K562 (cell line): ENCODE measurements around the gene ALG12. TPM values are rescaled to one million over a fixed set of nuclear protein-coding genes. Genes with fewer than 3 reads are reported as not detected.

Source experiments
- ATAC-seq: fragments of 200-7000 bp; cut with Tn5 transposase; 3 replicates; pipeline ENCODE4 v1.9.1; 2020; ENCODE audit warnings: moderate library complexity
- BruUV-seq: library from RNA; stranded (reverse); fragments of 400-500 nt; replicated peaks from 2 replicates; lab custom pipeline; 2021; lab: Mats Ljungman, UMichigan
- CTCF ChIA-PET: fragments of 300-600 bp; formaldehyde crosslinking; extraction: SDS; loops from one replicate; lab custom pipeline; 2021; ENCODE audit warnings: low intra/inter-chr PET ratio; lab: Yijun Ruan, JAX
- POLR2A ChIA-PET: fragments of 300-600, 350-650 bp; sonication (Branson Sonifier 250); formaldehyde crosslinking; extraction: SDS; loops from one replicate; lab custom pipeline; 2021; ENCODE audit warnings: antibody characterized with exemption, inconsistent platforms; lab: Yijun Ruan, JAX
- DNase-seq, 4 experiments: peaks; one replicate each; pipeline versions ENCODE4 v3.0.0 to v3.0.0-alpha.2; 2011 to 2018; ENCODE audit warnings: low spot score in 3 of 4, mixed read lengths in 3 of 4; ENCODE audit errors: extremely low read depth in 1 of 4
- FAIRE-seq: peaks from 2 replicates; lab custom pipeline; 2011; peaks lifted over from hg19 to GRCh38; lab: Jason Lieb, UNC
- H2AFZ ChIP-seq: 2 replicates; pipeline ENCODE4 v1.6.0; 2011; ENCODE audit warnings: low read depth, low read length, control low read depth, inconsistent platforms
- H3K27ac ChIP-seq: fragments of 200-600 bp; 3 replicates; pipeline ENCODE4 v1.8.0; 2011; ENCODE audit warnings: low read depth, mild to moderate bottlenecking, control low read depth, inconsistent platforms, low read length, moderate library complexity, mixed read lengths; ENCODE audit errors: extremely low read depth
- H3K27me3 ChIP-seq, 2 experiments: fragments of 300-600 bp in 1 of 2; 2 replicates in 1 of 2; 3 replicates in 1 of 2; pipeline versions ENCODE4 v1.6.0 to v1.8.0; 2011; ENCODE audit warnings: inconsistent platforms in 2 of 2, low read length in 2 of 2, mild to moderate bottlenecking in 1 of 2, mixed read lengths in 1 of 2, moderate library complexity in 1 of 2; ENCODE audit not compliant: control insufficient read depth in 2 of 2, insufficient read depth in 2 of 2
- H3K36me3 ChIP-seq: fragments of 300-600 bp; 3 replicates; pipeline ENCODE4 v1.8.0; 2011; ENCODE audit warnings: mild to moderate bottlenecking, low read length, inconsistent platforms; ENCODE audit not compliant: control insufficient read depth, insufficient read depth
- H3K4me1 ChIP-seq, 2 experiments: fragments of 200-600 bp in 1 of 2; replicated peaks in 1 of 2; 2 replicates in 1 of 2; 3 replicates in 1 of 2; pipeline versions ENCODE4 v1.5.1 to v1.8.0; 2011; ENCODE audit warnings: inconsistent platforms in 2 of 2, low read length in 2 of 2, mild to moderate bottlenecking in 1 of 2, mixed read lengths in 1 of 2, moderate library complexity in 1 of 2; ENCODE audit not compliant: control insufficient read depth in 2 of 2, insufficient read depth in 2 of 2
- H3K4me2 ChIP-seq: 2 replicates; pipeline ENCODE4 v1.6.1; 2011; ENCODE audit warnings: low read length, control low read depth, inconsistent platforms, mixed read lengths; ENCODE audit not compliant: insufficient read depth
- H3K4me3 ChIP-seq: fragments of 200-600 bp; sonication (generic), shearing (Covaris generic); 2 replicates; pipeline ENCODE4 v1.5.1; 2016; ENCODE audit warnings: control low read depth, inconsistent platforms
- H3K79me2 ChIP-seq: fragments of 200-600 bp; 3 replicates; pipeline ENCODE4 v1.8.0; 2011; ENCODE audit warnings: low read length, inconsistent platforms; ENCODE audit not compliant: control insufficient read depth, insufficient read depth
- H3K9ac ChIP-seq, 2 experiments: 2 replicates each; pipeline versions ENCODE4 v1.6.0 to v1.6.1; 2011; ENCODE audit warnings: low read depth in 2 of 2, low read length in 2 of 2, control low read depth in 1 of 2, inconsistent platforms in 1 of 2, mild to moderate bottlenecking in 1 of 2, mixed read lengths in 1 of 2; ENCODE audit not compliant: insufficient read depth in 1 of 2
- H3K9me1 ChIP-seq: one replicate; pipeline ENCODE4 v1.6.0; 2011; ENCODE audit warnings: inconsistent platforms, mild to moderate bottlenecking, low read length, moderate library complexity; ENCODE audit not compliant: control insufficient read depth, insufficient read depth
- H3K9me3 ChIP-seq: replicated peaks from 2 replicates; pipeline ENCODE4 v1.5.1; 2011; ENCODE audit warnings: low read depth, low read length, inconsistent platforms; ENCODE audit not compliant: control insufficient read depth, insufficient read depth
- H4K20me1 ChIP-seq: replicated peaks from 2 replicates; pipeline ENCODE4 v1.6.1; 2011; ENCODE audit warnings: low read length, inconsistent platforms, mixed read lengths; ENCODE audit not compliant: control insufficient read depth, insufficient read depth
- CEBPZ ChIP-seq: fragments of 150-350 bp; IDR thresholded peaks from 2 replicates; pipeline ENCODE4 v1.6.1; 2014; ENCODE audit warnings: low read depth, mild to moderate bottlenecking, low read length, borderline replicate concordance
- MED1 ChIP-seq: sonication (generic); formaldehyde crosslinking; IDR thresholded peaks from 2 replicates; pipeline ENCODE4 v1.8.1; 2023; ENCODE audit warnings: missing genetic modification reagents, borderline replicate concordance
- NR2C1 ChIP-seq, 2 experiments: fragments of 450-650 bp; IDR thresholded peaks; 2 replicates each; pipeline ENCODE4 v1.6.1; 2017; ENCODE audit warnings: mild to moderate bottlenecking in 2 of 2, antibody characterized with exemption in 1 of 2, inconsistent platforms in 1 of 2, missing compliant biosample characterization in 1 of 2, missing genetic modification characterization in 1 of 2
- ZFP1 ChIP-seq: fragments of 450-650 bp; formaldehyde crosslinking; IDR thresholded peaks from 2 replicates; pipeline ENCODE4 v1.4.0; 2020; ENCODE audit warnings: mild to moderate bottlenecking, mixed read lengths
- ZNF224 ChIP-seq: sonication (generic); formaldehyde crosslinking; IDR thresholded peaks from 2 replicates; pipeline ENCODE4 v1.8.0; 2022; ENCODE audit warnings: mild to moderate bottlenecking, missing genetic modification reagents
- ZNF280A ChIP-seq: fragments of 450-650 bp; IDR thresholded peaks from 2 replicates; pipeline ENCODE4 v1.6.1; 2018; ENCODE audit warnings: mild to moderate bottlenecking, low read depth; ENCODE audit not compliant: partially characterized antibody
- ZNF3 ChIP-seq: fragments of 250-450 bp; sonication (Bioruptor Pico); IDR thresholded peaks from 2 replicates; pipeline ENCODE4 v1.5.0; 2021; ENCODE audit warnings: mild to moderate bottlenecking, moderate library complexity
- ZNF324 ChIP-seq: fragments of 250-450 bp; sonication (Bioruptor Pico); IDR thresholded peaks from 2 replicates; pipeline ENCODE4 v1.4.0; 2020; ENCODE audit warnings: mild to moderate bottlenecking
- WGBS: fragments of 100-300 bp; shearing (Covaris generic); methylation state at CpG from one replicate; pipeline ENCODE4 v1.1.6; 2016; ENCODE audit warnings: low coverage, mixed read lengths; ENCODE audit not compliant: insufficient coverage; ENCODE audit errors: missing lambda C conversion rate; 5-methylcytosine and 5-hydroxymethylcytosine counted together
- in situ Hi-C: fragments of 300-500 bp; cut with MboI; formaldehyde crosslinking; loops from 4 replicates; pipeline ENCODE4 v1.15.0; 2018; ENCODE audit warnings: inconsistent platforms, mixed read lengths
- intact Hi-C: fragments of 100-400 bp; cut with micrococcal nuclease; formaldehyde crosslinking; loops from 2 replicates; pipeline ENCODE4 v1.14.2; 2022
- polyA plus RNA-seq, 8 experiments: library from polyadenylated mRNA; depleted of rRNA in 4 of 8; stranded (reverse) in 5 of 8; unstranded in 3 of 8; fragments of >200 nt; fragmentation: Nextera tagmentation in 2 of 8; fragmentation: Illumina TruSeq in 1 of 8; extraction: Ambion mirVana in 2 of 8; extraction: Trizol in 1 of 8; gene quantifications; 2 replicates each; pipeline versions ENCODE4 v1.2.1 to v1.2.3, GENCODE V29; 2011 to 2014; ENCODE audit warnings: inconsistent platforms in 1 of 8, missing spikeins in 1 of 8
- total RNA-seq, 7 experiments: library from RNA; depleted of rRNA in 6 of 7; stranded (reverse); fragments of >200 nt in 6 of 7; fragmentation: Illumina TruSeq in 2 of 7; extraction: Trizol in 2 of 7; gene quantifications; 2 replicates each; pipeline versions ENCODE4 v1.2.1 to v1.2.3, GENCODE V29; 2011 to 2021; ENCODE audit warnings: low replicate concordance in 1 of 7

Gene ALG12
- total and polyA plus RNA-seq, 9 of the 15 experiments (the other 6 are each of a cell fraction or from before 2014, with no cell fraction given) = 0.20 to 8.5 (median 3.4) TPM

GRCh38 chr22:49956418-49956770 lies 38.2 kb upstream of the ALG12 start:
- Histone ChIP-seq H3K9ac (0 out of 4 replicates have a peak overlapping the region, but pooled peaks of 1 of the 2 experiments have one; percentile 4), H4K20me1 (no peaks in the 10 kb centered on the region), H3K36me3 (no peaks in the 10 kb centered on the region; the same call in 2 of the 3 replicates), H3K4me3 (no peak overlapping the region), H3K4me1 (peaks cover 12 to 85% of the 10 kb centered on the region in 2 experiments), H3K9me3 (no peaks in the 10 kb centered on the region), H3K27me3 (no peaks in the 10 kb centered on the region), H3K27ac (no peak overlapping the region), H3K4me2 (no peak overlapping the region), H2AFZ (no peak overlapping the region), H3K79me2 (peaks cover 16% of the 10 kb centered on the region), H3K9me1 (no peaks in the 10 kb centered on the region)
- ChIA-PET CTCF (no interaction called here), POLR2A (interaction anchor here (0.6 kb wide), 1 partner anchor 148 kb away, joined by 4 read pairs; no protein-coding TSS in a partner anchor)
- no peak for FAIRE-seq
- in situ Hi-C loops = no loop called here
- ATAC-seq = no peak
- intact Hi-C loops = no loop called here
- no TSS peak for BruUV-seq
- 100% methylated on average over 1 of the region's 15 CpGs for WGBS
- DNase-seq = no peak
- TF ChIP-seq ZFP1 = no peak
- no peak for TF ChIP-seq ZNF280A
- no peak for TF ChIP-seq ZNF3 (CRISPR knock-in tag)
- TF ChIP-seq MED1 = no peak
- TF ChIP-seq CEBPZ = no peak
- TF ChIP-seq ZNF224 (CRISPR knock-in tag) = no peak
- TF ChIP-seq ZNF324 (CRISPR knock-in tag) = no peak
- no peak for TF ChIP-seq NR2C1 (IDR thresholded peaks at IDR 0.05)
- no peak for TF ChIP-seq NR2C1 (tag; IDR thresholded peaks at IDR 0.05)
